Frontal cortex (tissue), 4 donors: Measurements from ENCODE around the gene RNF208. TPM values are rescaled to one million over a fixed set of nuclear protein-coding genes. Genes with fewer than 3 reads are reported as not detected.

Source experiments
- DNase-seq, 2 donors: peaks; one replicate each; pipeline ENCODE4 v3.0.0; 2012; ENCODE audit warnings: low spot score in 2 of 2
- FAIRE-seq: peaks from 2 replicates; lab custom pipeline; 2012; peaks lifted over from hg19 to GRCh38; lab: Jason Lieb, UNC
- total RNA-seq: library from RNA; depleted of rRNA; stranded (reverse); fragments of >200 nt; gene quantifications from one replicate; pipeline ENCODE4 v1.2.3, GENCODE V29; 2014
- donor health status: control.
- donor health status: control.
- donor health status: control.

Gene RNF208
- total RNA-seq, 1 donor from 2014 or later, result 0.82 TPM

DNA sequence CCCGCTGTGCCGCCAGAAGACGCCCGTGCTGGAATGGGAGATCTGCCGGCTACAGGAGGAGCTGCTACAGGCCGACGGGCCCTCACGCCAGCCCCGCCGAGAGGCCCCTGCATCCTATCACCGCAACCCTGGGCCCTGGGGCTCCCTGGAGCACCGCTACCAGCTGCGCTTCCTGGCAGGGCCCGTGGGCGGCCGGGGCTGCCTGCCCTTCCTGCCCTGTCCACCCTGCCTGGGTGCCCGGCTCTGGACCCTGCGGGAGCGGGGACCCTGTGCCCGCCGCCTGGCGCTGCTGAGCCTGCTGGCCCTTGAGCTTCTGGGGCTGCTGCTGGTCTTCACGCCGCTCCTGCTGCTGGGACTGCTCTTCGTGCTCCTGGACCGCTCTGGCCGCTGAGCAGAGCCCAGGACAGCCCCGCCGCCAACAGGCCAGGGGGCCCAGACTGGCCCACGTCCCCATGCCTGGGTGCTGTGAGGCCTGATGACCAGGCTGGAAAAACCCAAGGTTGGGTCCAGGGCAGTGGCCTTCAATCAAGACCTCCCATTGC lies 3.8 kb downstream of the RNF208 start:
- no peak for DNase-seq
- FAIRE-seq, result no peak

DNA sequence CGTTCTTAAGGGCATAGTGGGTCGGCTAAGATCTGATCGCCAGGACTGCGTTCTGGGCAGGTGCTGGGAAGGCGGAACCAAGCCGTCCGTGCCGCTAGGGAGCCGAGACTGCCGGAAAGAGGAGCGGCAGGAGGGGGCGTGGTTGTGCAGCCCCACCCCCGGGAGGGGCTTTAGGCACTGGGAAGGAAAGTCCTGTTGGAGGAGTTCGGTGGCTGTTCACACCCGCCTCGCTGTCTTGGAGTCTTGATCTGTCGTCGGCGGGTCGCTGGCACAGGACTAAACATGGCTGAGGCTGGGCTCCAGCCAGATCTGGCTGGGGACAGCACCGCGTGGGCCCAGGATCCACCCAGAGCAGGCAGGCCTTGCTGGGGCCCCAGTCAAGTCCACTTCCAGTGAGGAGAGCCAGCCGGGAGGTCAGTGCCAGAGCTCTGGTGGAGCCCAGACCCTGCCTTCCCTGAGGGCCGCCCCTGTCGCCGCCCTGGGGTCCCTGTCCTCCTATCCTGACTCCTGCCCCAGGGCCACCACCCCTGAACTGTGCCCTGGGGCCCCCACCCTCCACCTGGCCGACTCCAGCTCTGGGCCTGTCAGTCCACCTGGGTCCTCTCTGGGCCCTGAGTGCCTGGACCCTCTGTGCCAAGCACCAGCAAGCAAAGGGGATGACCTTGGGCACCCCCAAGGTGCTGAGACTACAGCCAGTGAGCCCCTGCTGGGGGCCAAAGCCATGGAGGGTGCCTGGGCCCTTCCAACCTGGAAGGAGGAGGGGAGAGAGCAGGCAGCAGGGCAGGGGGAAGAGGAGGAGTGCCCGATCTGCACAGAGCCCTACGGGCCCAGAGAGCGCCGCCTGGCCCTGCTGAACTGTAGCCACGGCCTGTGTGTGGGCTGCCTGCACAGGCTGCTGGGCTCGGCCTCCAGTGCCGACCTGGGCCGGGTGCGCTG lies 4.5 kb downstream of the RNF208 start:
- no peak for FAIRE-seq
- DNase-seq, result peak in 1 of 2 donors; percentile 69

DNA sequence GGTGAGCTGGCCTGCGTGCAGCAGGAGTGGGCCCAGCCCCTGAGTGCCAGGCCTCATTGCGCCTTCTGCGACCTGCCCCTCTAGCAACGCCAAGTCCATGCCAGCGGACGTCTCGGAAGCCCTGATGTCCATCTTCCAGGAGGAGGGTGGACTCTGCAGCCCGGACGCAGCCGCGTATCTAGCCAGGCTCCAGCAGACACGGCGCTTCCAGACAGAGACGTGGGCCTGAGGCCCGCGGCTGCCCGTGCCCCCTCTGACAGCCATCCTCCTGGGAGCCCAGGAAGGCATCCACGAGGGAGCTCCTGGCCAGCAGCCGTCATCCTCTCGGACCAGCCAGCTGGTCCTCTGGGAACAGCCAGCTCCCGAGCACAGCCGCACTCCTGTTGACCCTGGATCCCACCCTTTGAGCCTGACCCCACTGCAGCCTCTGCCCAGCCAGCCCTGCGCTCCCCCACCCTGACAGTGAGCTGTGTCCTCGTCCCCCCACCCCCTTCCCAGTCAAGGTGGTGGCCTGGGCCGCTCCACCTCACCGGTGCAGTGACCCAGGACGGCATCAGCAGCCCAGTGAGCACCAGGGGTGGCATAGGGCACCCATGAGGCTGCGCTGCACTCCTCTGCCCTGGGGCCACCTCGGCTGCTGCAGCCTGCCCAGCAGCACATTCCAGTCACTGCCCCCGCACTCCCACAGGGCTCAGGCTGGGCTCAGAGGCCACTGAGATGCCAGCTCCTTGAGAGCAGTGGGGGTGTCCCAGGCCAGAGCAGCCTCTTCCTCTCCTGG lies 5.7 kb downstream of the RNF208 start:
- DNase-seq (no peak), FAIRE-seq (no peak)

DNA sequence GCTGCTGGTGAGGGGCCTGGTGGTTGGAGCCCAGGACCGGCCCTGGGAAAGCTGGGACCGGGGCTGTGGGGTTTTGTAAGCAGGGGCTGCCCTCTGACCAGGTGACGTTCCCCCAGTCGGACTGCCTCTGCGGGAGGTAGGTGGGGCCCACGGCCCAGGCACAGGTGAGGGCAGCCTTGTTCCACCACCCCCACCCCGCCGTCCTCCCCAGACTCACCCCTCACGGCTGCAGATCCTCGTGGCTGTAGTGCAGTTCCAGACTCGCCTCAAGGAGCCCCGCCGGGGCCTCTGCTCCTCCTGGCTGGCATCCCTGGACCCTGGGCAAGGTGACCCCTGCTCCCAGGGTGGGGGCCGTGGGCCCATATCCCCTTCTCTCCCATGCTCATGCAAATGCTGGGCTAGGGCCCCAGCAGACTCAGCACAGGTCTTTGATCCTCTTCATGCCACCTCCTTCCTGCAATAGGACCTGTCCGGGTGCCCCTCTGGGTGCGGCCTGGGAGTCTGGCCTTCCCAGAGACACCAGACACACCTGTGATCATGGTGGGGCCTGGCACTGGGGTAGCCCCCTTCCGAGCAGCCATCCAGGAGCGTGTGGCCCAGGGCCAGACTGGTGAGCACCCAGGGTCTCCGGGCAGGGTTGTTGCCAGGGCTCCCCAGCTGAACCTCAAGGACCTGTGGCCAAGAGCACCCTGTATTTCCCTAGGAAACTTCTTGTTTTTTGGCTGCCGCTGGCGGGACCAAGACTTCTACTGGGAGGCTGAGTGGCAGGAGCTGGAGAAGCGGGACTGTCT lies 6.6 kb downstream of the RNF208 start:
- FAIRE-seq (no peak), DNase-seq (no peak)

DNA sequence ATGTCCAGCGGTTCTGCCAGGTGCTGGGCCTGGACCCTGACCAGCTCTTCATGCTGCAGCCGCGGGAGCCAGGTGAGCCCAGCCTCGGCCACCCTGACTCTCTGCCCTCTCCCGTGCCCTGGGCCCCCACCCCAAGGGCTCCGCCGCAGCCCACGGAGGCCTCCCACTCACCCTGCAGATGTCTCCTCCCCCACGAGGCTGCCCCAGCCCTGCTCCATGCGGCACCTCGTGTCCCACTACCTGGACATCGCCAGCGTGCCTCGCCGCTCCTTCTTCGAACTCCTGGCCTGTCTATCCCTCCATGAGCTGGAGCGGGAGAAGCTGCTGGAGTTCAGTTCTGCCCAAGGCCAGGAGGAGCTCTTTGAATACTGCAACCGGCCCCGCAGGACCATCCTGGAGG lies 7.4 kb downstream of the RNF208 start:
- DNase-seq, result no peak
- FAIRE-seq, result no peak

DNA sequence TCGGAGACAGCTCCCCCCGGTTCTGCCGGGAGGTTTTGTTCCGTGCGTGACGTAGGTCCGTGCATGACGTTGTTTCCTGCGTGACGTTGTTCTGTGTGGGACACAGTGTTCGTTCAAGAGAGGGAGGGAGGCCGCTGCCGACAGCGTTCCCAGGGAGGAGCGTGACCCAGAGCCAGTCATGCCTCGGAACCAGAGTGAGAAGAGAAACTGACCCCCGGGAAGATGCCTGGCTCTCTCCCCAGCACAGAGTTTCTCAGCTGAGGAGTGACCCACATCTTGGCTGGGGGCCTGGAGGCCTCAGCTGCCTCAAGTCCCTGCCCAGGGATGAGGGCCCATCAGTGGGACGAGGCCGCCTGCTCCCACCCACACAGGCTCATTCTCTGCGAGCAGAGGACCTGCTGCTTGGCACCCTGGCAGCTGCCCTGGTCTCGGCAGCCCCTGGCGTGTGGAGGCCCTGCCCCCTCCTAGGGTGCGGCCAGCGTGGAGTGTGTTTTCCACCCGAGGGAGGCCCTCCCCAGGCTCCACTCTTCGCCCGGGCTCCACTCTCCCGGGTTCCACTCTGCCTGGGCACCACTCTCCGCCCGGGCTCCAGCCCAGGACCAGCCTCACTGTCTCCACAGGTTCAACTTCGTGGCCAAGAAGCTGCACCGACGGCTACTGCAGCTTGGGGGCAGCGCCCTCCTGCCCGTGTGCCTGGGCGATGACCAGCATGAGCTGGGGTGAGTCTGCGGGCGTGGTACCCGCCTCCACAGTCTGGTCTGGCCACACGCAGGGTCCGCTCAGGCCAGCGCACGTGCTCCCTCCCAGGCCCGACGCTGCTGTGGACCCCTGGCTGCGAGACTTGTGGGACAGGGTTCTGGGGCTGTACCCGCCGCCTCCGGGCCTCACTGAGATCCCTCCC lies 8.6 kb downstream of the RNF208 start:
- FAIRE-seq, result no peak
- DNase-seq, result no peak

DNA sequence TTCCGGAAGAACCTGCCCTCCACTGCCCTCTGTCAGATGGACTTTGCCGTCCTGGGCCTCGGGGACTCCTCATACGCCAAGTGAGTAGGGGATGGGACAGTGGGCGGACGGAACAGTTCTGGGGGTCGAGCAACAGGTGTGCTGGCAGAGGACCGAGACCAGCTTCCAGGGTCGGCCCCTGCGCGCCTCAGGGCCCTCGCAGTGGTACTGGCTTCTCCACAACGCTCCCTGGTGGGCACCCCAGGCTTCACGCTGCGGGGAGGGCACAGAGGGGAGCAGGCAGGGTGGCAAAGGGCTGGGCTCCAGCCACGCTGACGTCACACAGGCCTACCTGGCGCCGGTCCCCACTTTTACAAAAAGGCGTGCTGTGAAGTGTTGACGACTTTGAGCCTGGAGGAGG lies 9.5 kb downstream of the RNF208 start:
- DNase-seq (no peak), FAIRE-seq (no peak)

DNA sequence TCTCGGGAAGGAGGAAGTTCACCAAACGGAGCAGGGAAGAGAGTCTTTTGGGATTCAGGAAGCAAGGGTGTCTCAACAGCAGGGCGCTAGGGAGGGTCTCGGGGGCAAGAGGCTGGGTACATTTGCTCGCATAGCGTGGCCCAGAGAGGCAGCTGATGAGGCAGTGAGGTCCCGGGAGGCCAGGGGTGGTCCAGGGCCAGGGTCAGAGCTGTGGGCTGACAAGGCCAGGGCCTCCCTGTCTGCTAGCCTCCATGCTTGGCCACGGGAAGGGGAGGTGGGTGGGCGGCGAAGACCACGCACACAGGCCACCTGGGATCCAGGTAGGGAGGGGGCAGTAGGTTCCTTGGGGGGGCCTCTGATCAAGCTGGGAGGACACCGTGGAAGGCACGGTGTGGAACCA lies 10.5 kb downstream of the RNF208 start:
- FAIRE-seq (no peak), DNase-seq (no peak)

DNA sequence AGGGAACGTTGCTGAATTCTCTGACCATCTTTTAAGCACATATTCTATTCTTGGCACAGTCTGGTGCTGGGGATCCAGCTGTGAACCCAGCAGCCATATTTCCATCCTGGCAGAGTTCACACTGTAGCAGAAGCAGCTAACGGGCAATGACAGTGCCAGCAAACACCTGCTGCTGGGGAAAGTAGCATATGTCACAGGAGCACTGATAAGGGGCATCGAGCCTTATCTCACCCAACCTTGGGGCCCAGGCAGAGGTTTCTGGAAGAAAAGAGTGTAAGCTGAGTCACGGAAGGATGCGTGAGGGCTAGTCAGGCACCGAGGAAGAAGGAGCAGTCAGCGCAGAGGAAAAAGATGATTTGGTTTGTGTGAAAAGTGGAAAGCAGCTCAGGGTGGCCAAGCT lies 15.4 kb downstream of the RNF208 start:
- no peak for DNase-seq
- FAIRE-seq, result no peak

DNA sequence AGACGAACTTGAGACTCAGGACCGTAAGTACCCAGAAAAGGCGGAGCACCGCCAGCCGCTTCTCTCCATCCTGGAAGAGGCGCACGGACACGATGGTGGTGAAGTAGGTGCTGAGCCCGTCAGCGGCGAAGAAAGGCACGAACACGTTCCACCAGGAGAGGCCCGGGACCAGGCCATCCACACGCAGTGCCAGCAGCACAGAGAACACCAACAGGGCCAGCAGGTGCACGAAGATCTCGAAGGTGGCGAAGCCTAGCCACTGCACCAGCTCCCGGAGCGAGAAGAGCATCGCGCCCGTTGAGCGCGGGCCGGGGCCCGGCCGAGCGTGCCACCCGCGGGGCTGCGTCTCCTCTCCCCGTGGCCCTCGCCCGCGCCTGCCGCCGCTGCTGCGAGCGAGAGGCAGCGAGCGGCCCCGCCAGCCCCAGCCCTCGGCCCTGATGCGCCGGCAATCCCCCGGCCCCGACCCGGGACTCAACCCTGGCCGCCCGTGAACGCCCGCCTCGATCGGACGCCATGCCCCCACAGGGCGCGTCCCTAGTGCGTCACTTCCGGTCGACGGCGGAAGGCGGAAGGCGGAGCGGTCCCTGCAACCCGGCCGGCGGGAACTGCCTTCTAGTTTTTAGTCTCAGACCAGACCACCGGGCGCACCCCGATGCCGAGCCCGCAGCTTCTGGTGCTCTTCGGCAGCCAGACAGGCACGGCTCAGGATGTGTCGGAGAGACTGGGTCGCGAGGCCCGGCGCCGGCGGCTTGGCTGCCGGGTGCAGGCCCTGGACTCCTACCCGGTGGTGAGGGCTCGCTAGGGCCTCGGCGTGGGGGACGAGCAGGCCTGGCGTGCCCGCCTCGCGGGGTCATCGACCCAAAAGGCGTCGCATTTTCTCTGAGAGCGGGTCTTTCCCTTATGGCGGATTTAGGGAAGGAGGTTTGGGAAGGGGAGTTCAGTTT lies 16.6 kb downstream of the RNF208 start, which contains the start of the genes NDOR1 and TMEM203:
Gene NDOR1 (plus strand): TSS at position 575 of the 944 bp plus-strand sequence. CDS start 78 bp downstream, at position 653.
Gene TMEM203 (minus strand): TSS at position 523 of the 944 bp plus-strand sequence. CDS start 234 bp downstream, at position 289.
- FAIRE-seq, result no peak
- DNase-seq, result peak; percentile 99 to 100

DNA sequence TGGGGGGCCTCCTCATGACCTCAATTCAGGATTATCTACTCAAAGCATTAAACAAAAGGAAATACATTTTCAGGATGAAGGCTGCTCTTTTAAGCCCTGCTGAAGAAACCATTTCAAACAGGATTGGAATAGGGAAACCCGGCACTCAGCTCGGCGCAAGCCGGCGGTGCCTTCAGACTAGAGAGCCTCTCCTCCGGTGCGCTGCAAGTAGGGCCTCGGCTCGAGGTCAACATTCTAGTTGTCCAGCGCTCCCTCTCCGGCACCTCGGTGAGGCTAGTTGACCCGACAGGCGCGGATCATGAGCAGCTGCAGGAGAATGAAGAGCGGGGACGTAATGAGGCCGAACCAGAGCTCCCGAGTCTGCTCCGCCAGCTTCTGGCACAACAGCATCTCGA lies 17.3 kb downstream of the RNF208 start:
- FAIRE-seq (no peak), DNase-seq (no peak)

DNA sequence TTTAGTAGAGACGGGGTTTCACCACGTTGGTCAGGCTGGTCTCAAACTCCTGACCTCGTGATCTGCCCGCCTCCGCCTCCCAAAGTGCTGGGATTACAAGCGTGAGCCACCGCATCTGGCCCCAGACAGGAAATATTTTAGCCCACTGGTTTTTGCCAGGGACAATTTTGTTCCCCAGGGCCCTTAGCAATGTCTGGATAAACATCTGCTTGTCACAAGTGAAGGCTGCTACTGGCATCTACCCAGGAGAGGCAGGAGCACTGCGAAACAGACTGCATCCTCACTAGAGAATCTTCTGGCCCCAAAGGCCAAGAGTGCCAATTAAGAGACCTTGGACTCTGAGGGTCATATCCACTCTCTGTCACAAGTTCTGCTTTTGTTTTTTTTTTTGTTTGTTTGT lies 19.1 kb downstream of the RNF208 start:
- no peak for DNase-seq
- no peak for FAIRE-seq

DNA sequence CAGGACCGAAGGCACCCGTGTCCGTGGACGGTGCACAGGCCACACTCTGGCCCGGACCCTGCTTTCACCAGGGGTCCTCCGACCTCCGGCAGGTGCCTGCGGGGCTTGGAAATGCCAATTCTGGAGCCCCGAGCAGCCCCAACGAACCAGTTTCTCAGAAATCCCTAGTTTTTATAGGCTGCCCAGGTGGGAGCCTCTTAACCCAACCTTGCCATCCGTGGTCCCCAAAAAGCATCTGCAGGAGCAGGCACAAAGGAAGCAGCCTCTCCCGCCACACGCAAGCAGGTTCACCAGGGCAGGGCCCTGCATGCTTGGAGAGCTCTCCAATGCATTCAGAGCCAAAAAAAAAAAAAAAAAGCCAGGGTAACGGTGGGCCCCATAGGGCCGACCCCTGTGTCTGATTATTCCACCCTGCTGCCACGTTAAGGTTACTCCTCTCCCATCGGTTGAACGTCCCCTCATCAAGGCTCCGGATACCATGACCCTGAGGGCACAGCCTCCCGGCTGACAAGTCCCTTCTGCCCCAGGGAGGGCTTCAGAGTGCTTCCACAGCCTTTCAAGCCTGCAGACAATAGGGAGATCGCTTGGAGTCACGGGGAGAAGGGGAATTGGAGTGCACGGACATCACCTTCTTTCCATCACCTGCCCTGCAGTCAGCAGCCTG lies 20.7 kb downstream of the RNF208 start:
- FAIRE-seq (no peak), DNase-seq (no peak)

DNA sequence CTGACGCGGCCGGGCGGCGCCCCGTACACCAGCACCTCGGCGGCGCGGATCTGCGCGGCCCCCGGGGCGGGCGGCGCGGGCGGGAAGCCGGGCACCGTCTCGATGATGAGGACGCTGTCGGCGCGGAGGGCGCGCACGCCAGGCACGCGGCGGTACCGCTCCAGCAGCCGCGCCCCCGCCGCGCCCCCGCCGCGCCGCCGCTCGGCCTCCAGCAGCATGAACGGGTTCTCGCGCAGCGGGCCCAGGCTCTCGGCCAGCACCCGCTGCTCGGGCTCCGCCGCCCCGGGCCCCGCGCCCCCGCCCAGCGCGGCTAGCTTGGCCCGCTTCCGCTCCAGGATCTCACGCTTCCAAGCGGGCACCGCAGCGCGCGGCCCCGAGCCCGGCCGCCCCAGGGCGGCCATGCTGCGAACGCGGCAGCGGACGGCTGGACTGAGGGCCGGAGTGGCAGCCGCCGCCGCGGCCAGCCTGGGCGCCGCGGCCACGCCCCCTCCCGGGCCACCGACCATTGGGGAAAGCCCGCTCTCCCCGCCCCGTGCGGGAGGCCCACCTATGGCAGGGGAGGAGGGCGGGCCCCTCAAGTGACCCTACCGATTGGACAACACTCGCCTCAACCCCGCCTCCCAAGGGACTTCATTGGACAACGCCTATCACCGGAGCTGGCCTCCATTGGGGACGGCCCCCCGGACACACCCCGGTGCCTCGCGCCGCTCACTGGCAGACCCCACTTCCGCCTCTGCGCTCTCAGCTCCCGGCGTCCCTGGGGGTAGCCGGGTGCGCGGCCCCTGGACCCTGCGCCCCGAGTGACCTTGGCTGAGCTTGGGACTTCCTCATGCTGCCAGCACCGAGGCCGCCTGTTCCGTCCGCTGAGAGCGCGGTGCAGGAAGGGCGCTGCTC lies 21.5 kb downstream of the RNF208 start, which contains the start of gene TPRN:
Gene TPRN (minus strand): TSS at position 431 of the 894 bp plus-strand sequence. CDS start 30 bp downstream, at position 401.
- FAIRE-seq (peak; percentile 60), DNase-seq (peak; percentile 100)

DNA sequence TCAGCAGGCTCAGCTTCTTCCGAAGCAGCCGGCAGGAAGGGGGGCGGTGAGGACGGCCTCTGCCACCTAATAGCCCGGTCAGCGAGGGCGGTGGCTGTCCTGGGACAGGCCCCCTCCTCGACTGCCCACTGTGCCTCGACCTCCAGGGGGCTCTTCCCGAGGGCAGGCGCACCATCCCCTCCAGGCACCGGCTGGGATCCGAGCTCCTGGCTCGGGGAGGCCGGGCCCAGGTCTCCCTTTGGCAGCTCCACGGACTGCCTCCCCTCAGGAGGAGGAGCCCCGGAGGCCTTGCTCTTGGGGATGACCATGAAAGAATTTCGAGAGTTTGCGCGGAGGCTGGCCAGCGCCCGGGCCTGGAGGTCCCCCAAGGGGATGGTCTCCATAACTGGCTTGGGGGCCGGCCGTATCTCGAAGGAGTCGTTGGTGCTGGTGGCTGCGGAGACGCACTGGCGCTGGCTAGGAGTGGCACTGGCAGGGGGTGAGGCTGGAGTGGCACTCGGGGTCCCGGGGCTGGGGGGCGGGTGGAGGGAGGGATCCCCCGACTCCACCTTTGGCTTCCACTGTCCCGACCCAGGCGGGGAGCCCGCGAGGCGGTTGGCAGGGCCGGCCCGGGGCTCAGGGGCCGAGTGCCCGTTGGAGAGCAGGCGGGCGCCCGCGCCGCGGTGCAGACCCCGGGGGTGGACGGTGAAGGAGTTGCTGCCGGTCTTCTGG lies 22.5 kb downstream of the RNF208 start:
- no peak for DNase-seq
- FAIRE-seq, result no peak
